Activated CD4-positive, CD25-positive, alpha-beta regulatory T cell treated with anti-CD3 and anti-CD28 coated beads, Interleukin-2, amount 50 U/mL, for 72 hours (primary cell): ENCODE measurements around the gene LRRC49.
"Not testable (repeated sequence)": the region's sequence is repeated elsewhere in the genome, so short reads cannot be mapped to it uniquely, and the experiment has no call there.

Experiments
- DNase-seq: peaks from one replicate; pipeline ENCODE4 v3.0.0; 2021

The LRRC49 gene

DNA sequence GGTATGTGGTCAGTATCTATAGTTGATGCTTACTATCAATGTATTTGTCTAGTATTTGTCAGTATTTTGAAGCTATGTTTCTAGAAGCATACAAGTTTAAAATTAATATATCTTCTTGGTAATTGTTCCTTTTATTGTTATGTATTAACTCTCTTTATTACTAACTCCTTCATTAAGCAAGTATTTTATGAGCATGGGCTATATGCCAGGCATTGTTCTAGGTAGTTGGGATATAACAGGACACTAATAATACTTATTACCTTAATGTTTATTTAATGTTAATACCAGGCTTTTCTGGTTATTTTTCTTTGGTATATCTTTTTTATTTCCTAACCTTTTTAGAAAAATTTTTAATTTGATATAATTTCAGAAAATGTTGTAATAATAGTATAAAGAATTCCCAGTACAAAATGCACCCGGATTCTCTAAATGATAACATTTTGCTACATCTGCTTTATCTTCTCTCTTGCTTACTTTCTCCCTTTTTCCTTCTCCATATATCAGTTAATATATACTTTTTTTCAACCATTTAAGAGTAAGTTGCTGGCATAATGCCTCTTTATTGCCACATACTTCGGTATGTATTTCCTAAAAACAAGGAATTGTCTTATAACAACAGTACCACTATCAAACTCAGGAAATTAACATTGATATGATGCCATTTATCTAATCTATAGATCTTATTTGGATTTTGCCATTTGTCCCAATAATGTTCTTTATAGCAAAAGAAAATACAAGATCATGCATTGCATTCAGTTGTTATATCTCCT lies 30.9 kb downstream of the LRRC49 start:
- DNase-seq, result no peak

DNA sequence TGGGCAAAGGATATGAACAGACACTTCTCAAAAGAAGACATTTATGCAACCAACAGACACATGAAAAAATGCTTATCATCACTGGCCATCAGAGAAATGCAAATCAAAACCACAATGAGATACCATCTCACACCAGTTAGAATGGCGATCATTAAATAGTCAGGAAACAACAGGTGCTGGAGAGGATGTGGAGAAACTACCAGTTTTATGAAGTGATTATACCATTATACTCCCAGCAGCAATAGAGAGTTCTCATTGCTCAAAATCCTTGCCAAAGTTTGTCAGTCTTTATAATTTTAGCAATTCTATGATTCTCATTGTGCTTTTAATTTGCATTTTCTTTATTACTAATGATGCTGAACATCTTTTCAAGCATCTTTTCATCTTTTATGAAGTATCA lies 34.3 kb downstream of the LRRC49 start:
- not testable (repeated sequence) for DNase-seq

DNA sequence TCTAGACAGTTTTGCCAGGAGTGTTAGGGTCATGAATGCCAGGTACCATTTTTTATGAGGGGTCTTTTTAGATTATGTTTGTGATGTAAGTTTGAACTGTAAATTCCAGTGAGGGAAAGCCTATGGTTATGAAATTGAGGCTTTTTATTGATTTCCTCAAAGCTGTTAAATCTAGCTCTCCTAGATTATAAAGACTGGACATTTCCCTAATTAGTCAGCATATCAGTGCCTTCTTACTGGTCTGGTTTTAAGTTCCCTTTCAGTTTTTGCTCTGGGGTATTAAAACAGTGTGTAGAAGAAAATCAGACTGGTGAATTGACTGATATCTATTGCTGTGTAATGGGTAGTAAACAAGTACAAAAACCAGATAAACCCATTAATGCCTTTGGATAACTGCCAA lies 39.2 kb downstream of the LRRC49 start:
- DNase-seq, result no peak

DNA sequence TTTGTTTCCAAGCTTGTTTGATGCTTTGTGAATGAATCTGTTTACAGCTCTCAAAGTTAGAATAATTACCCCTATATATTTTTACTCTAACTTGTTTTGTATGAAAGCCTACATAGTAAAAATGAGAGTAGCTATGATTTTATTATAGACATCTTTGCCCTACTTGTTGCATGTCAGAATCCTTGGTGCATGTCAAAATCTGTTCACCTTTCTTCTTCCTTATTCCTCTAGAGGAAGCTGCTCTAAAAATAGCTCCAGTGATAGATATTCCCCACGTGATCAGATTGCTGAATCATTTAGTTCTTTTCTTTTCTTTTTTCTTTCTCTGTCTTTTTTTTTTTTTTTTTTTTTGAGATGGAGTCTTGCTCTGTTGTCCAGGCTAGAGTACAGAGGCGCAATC lies 39.8 kb downstream of the LRRC49 start:
- DNase-seq, result no peak

DNA sequence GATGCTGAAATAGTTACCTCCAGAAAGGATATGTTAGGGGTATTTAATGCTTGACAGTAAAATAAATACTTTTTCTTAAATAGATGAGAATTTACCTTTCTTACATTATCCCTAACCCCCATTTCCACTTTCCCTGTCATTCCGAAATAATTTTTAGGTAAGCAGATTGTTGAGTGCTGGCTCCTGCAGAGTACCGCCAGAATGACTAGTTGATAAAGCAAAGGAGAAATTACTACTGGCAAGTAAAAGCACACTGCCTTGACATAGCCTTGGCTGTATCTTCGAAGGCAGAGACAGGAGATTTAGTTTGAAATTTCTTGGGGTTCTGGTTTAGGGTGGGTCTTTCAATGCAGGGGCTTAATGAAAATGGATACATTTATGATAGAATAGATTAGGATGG lies 40.8 kb downstream of the LRRC49 start:
- DNase-seq, result no peak

DNA sequence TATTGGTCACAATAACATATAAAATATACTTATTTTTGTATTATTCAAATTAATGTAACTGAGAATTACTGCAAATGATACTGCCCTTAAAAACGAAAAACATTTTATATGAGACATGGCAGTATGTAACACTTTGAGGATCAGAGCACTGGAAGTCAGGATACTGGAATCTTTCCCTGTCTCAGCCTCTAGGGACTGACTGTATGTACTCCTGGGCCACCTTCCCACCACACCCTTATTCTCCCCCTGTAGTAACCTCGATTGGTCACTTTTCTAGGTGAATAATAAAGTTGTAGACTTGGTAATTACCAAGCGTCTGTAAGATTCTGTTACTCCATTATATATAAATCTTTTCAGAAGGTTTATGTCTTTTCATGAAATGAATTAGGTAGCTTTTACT lies 43.0 kb downstream of the LRRC49 start:
- DNase-seq, result no peak

DNA sequence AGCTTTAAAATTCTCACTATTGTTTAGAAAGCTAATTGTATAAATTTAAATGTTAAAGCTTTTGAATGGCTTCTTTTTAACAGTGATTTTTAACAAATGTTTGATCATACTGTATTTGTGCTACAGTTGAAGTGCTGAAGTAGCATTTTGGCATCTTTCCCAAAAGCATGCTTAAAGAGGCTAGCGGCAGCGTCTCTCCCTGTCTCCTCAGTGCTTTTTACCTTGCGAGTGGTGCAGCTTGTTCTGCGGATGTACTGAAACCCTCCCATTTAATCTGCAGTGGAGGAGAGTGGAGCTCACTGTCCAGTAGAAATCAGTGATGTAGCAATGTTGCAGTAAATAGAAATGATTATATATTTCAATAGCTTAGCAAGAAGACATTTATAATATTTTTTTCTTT lies 43.7 kb downstream of the LRRC49 start:
- DNase-seq, result no peak

DNA sequence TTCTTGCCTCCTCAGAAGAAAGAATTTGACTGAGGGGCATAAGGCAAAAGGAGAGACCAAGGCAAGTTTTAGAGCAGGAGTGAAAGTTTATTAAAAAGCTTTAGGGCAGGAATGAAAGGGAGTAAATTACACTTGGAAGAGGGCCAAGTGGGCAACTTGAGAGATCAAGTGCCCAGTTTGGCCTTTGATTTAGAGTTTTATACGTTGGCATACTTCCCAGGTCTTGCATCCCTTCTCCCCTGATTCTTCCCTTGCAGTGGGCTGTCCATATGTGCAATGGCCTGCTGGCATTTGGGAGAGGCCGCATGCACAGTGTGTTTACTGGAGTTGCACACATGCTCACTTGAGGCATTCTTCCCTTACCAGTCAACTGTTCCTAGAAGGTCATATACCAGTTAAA lies 50.7 kb downstream of the LRRC49 start:
- not testable (repeated sequence) for DNase-seq

DNA sequence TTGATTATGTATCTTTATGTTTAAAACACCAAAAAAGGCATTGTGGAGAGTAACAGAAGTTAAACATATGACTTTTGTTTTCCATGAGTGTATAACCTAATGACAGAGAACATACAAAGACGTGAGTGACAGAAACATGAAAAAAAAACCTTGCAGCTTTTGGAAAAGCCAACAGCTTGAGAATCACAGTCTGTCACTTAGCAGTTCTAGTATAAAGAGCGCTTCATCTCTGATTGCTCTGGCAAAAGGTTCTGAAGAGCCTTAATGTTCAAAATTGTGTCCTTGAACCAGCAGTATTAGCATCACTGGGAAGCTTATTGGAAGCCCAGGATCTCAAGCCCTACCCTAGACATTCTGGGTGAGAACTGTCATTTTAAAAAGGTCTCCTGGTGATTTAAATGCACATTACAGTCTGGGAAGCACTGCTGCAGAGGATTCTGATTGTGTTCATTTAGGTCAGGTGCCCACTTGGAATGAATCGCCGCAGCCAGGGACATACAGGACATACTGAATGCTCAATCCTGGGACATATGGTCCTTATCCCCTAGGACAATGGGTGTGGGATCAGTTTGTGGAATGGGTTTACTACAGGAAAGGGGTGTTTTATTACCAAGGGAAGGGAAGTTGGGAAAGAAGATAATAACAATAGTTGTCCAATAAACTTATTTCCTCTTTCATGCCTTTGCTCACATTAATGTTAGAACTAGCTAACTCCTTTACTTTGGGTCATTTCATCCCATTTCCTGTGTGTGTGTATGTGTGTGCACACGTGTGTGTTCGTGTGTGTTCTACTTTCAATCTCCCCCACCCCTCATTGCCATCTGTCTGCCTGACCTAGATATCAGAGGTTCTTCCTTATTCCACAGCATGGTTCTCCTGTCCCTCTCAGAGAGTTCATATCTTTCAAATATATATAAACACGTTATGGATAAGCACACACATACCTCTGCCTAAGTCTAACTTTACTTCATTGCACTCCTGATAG lies 55.0 kb downstream of the LRRC49 start:
- no peak for DNase-seq

DNA sequence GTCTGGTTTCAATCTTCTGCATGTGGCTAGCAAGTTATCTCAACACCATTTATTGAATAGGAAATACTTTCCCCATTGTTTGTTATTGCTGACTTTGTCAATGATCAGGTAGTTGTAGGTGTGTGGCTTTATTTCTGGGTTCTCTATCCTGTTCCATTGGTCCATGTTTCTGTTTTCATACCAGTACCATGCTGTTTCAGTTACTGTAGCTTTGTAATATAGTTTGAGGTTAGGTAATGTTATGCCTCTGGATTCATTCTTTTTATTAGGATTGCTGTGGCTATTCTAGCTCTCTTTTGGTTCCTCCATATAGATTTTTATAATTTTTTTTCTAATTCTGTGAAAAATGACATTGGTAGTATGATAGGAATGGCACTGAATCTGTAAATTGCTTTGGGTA lies 58.3 kb downstream of the LRRC49 start:
- no peak for DNase-seq

DNA sequence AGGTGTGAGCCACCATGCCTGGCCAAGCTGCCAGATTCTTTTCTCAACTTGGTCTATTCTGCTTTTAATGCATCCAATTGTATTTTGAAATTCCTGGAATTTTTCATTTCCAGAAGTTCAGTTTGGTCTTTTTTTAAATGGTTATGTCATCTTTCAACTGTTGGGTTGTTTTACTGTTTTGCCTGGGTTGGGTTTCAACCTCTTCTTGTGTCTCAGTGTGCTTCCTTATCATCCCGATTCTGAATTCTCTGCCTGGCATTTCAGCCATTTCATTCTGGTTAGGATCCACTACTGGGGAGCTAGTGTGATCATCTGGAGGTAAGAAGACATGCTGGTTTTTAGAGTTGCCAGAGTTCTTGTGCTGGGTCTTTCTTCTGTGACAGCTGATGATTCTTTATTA lies 61.5 kb downstream of the LRRC49 start:
- no peak for DNase-seq

DNA sequence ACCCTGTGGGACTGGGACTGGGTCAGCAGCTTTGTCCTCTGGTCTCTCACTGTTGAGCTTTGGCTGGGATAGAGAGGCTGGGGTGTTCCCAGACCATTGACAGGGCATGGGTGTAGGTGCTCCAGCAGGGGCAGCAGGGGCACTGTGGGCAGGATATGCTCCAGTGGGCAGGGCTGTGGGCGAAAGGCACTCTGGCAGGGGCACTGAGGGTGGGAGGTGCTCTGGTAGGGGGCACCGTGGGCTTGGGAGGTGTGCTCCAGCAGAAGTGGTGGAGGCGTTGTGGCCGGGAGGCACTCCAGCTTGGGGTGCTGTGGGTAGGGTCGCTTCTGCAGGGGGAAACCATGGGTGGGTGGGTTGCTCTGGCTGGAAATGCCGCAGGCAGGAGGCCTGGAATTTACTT lies 62.1 kb downstream of the LRRC49 start:
- DNase-seq, result no peak

DNA sequence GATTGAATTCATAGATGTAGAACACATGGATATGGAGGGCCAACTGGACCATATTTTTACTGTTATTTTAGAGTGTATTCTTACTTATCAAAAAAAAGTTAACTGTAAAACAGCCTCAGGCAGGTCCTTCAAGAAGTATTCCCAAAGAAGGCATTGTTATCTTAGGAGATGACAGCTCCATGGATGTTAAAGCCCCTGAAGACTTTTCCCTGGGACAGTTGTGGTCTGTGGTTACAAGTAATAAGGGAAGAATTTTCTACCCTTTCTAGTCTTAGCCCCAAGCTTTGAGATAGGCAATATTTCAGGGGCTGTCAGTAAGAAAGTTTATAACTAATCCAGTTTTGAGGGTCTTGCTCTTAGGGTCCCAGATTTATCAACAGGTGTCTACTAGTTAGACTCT lies 62.5 kb downstream of the LRRC49 start:
- no peak for DNase-seq

DNA sequence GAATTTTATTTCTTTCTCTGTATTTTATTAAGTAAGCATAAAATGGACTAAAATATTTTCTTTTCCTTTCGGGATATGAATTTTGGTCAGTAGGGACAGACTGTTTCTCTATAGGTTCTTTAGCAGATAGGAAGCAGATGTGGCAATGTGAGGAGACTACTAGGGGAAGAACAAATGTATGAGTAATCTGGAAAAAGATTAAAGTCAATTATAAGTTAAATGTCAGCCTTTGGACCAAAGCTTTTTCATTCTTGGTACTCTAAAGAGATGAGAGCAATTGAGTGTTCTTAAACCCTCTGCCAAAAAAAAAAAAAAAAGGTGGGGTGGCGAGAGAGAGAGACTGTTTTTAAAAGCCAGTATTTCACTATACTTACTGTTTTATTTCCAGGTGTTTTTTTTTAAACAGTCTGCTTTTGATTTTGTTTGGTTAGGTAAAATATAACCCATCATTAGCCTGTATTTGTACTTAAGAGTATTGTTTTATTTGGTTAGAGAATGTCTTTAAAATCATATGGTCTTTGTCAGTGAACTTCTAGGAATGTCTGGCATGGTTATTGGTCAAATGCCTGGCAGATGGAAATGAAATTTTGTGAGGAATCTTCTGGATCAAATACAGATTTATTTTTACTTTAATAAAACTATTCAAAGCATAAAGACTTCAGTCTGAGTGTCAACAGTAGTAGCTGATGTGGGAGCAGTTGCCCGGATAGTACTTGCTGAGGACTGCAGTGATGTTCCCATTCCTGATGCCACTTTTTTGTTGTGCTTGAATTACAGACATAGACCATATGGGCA lies 63.8 kb downstream of the LRRC49 start:
- DNase-seq, result no peak

DNA sequence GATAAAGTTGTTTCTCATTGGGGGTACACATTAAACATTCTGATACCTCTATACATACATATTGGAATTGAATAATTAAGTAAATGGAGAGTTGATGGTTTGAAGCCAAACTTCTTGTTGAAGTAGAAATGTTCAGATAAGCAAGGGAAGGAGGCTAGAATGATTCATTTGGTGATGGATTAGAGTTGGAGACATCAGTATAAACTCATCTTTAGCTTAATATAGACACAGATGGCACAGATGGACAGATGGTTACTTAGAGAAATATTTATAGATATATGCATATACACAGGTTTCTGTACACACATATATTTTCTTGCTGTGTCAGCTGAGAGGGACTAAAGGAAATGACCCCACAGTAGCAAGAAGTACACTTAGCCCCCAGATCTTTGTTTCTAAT lies 69.5 kb downstream of the LRRC49 start:
- DNase-seq, result no peak

DNA sequence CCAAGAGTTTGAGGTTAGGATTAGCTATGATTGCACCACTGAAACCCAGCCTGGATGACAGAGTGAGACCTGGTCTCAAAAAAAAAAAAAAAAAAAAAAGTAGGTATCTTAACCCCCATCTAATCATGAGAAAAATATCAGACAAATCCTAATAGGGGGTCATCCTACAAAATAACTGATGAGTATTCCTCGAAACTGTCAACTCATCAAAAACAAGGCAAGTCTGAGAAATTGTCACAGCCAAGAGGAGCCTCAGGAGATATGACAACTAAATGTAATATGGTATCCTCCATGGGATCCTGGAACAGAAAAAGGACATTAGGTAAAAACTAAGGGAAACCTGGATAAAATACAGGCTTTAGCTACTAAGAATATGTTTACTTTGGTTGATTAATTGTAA lies 70.6 kb downstream of the LRRC49 start:
- DNase-seq, result no peak

DNA sequence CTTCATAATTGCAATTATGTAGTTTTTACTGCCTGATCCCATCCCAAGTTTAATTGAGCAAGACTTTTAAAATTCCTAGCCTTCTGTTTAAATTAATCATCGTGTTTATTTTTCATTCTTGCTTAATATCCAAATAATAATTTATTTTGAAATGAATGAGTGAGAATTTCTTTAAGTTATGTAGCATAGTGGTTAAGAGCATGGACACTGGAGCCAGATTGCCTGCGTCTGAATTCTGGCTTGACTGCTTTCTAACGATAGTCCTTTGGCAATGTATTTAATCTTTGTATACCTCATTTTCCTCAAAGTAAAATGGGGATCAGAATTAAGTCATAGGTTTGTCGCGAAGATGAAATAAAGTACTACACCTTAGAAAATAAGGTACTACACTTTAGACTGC lies 71.4 kb downstream of the LRRC49 start:
- no peak for DNase-seq

DNA sequence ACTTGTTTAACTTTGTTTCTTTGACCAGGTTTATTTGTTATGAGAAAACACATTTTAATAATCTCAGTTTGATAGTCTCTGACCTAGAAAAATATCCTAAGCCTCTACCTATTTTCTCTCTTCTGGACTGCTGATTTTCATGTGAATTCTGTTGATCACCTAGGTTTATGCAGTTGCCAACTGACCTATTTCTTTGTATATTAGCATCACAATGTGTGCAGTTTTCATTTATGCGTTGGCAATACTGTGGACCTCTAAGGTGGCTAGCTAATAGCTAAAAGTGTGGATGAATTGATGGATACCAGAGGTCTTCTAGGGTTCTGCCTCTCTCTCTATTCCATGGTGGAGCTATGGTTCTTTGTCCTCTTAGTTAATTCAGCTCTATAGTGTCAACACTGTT lies 72.1 kb downstream of the LRRC49 start:
- no peak for DNase-seq

DNA sequence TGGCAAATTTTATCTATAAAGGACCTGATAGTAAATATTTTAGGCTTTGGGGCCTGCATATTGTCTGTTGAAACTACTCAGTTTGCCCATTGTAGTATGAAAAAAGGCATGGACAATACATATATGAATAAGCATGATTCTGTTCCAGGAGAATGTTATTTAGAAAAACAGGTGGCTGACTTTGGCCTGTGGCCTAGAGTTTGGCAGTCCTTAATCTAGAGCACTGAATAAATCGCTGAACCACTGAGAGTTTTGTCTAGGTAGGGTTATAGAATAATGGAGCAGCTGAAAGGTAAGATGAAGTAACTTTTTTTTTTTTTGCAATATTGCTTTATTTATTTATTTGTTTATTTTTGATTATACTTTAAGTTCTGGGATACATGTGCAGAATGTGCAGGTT lies 75.0 kb downstream of the LRRC49 start:
- DNase-seq, result no peak

DNA sequence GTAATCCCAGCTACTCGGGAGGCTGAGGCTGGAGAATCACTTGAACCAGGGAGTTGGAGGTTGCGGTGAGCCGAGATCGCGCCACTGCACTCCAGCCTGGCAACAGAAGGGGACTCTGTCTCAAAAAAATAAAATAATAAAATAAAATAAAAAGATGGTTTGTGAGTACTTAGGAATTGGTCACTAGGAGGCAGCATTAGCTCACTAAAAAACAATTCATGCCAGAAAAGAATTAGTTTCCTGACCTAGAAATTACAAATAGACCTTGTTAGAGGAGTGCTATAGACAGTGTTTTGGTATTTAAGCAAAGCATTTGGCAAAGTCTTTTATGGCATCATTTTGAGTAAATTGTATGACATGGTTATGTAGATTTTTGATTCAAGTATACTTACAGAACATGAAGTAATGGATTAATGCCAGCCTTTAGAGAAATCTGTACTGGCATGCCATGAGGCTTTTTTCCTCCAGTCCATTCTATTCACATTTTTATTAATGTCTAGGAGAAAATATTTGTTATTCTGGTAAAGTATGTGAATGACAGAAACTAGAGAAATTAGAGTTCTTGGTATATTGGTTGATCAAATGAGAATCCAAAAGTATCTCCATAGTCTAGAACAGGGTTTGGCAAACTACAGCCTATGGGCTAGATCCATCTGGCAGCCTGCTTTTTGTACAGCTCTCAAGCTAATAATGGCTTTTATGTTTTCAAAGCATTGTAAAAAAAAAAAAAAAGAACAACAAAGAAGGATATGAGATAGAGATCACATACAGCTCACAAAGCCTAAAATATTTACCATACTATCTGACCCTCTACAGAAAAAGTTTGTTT lies 81.6 kb downstream of the LRRC49 start:
- DNase-seq, result no peak

DNA sequence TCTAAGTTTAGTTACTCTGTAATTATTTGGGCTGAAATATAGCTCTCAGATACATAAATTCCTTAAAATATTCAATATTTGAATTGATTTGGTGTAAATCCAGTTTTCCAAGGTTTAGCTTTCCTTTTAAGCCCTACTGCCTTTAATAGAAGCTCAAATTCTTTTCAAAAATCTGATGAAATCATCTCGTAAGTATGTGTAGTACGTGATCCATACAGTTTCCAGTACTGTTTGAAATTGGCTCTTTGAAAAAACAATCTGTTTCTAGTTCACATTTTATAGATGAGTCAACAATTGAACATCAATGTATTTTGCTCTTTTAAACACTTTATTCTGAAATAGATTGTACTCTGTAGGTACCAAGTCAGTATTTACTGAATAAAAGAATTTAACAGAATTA lies 84.2 kb downstream of the LRRC49 start:
- no peak for DNase-seq

DNA sequence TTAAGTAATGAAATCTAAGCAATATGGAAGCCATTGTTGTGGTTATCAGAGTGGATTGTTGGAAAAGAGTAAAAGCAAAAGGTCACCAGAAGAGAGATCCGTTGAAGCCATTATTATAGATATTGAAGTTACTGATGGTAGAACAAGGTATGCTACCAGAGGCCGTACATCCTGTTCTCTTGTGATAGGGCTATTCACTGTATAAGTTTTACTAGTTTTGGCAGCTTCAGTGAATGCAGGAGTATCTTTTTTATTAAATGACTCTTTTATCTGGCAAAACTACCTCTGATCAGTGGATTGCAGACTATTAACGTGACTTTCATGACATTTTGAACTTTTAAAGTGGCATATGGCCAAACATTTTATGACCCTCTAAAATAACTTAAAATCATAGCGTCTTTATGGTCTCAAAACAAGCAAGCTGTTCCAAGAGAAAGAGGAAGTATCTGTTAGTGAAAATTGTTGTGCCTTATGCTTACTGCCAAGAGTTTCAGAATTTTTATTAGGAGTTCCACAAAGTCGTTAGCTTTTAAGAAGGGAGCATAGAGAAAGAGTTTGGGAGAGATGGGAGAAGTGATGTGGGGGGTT lies 102.9 kb downstream of the LRRC49 start:
- no peak for DNase-seq
